Right lobe of liver (tissue), 6 donors: ENCODE results near the gene DDX10. TPM values are rescaled to one million over a fixed set of nuclear protein-coding genes. Genes with fewer than 3 reads are reported as not detected.

ENCODE experiments used
- ATAC-seq, 4 donors: fragments of 200-7000 bp; cut with Tn5 transposase; one replicate each; pipeline ENCODE4 v1.9.1; 2020; ENCODE audit warnings: mild to moderate bottlenecking in 4 of 4, moderate library complexity in 4 of 4
- DNase-seq, 3 donors: peaks; one replicate each; pipeline ENCODE4 v3.0.0-alpha.2; 2020
- H3K27ac ChIP-seq, 3 donors: fragments of 200-600 bp; one replicate each; pipeline ENCODE4 v1.8.0; 2022
- H3K27me3 ChIP-seq, 2 donors: fragments of 200-600 bp; one replicate each; pipeline ENCODE4 v1.8.0; 2022
- H3K36me3 ChIP-seq, 4 donors: fragments of 200-600 bp; sonication (generic) in 1 of 4; one replicate each; pipeline versions ENCODE4 v1.5.1 to v1.8.0; 2017 to 2022; ENCODE audit warnings: control low read depth in 1 of 4
- H3K4me1 ChIP-seq, 4 donors: fragments of 200-600 bp; sonication (generic) in 1 of 4; one replicate each; pipeline versions ENCODE4 v1.5.1 to v1.8.0; 2017 to 2022; ENCODE audit warnings: control low read depth in 1 of 4
- H3K4me3 ChIP-seq, 3 donors: fragments of 200-600 bp; one replicate each; pipeline ENCODE4 v1.8.0; 2022
- H3K9me3 ChIP-seq, 4 donors: fragments of 200-600 bp; sonication (generic) in 1 of 4; one replicate each; pipeline versions ENCODE4 v1.5.1 to v1.8.0; 2017 to 2022; ENCODE audit warnings: control low read depth in 1 of 4
- CTCF ChIP-seq, 4 donors: fragments of 200-600 bp in 3 of 4; fragments of 450-650 bp in 1 of 4; IDR thresholded peaks; one replicate each; pipeline versions ENCODE4 v1.5.1 to v1.8.0; 2016 to 2022; ENCODE audit warnings: antibody characterized with exemption in 4 of 4, mild to moderate bottlenecking in 2 of 4
- POLR2A ChIP-seq: fragments of 450-650 bp; IDR thresholded peaks from one replicate; pipeline ENCODE4 v1.6.1; 2017; ENCODE audit warnings: antibody characterized with exemption, mild to moderate bottlenecking
- WGBS: methylation state at CpG from one replicate; pipeline ENCODE4 v1.1.6; 2018; ENCODE audit warnings: low coverage, low lambda C conversion rate; ENCODE audit not compliant: insufficient coverage; ENCODE audit errors: missing lambda C conversion rate; 5-methylcytosine and 5-hydroxymethylcytosine counted together
- intact Hi-C, 2 donors: fragments of 100-400 bp; cut with DNase I; formaldehyde crosslinking; loops; one replicate each; pipeline versions ENCODE4 v1.11.2 to v1.14.1; 2022
- total RNA-seq, 6 experiments: library from RNA; depleted of rRNA in 2 of 6; stranded (reverse); fragments of >200 nt in 2 of 6; fragmentation: NEBNext Ultra II Directional in 3 of 6; extraction: Animal tissue kit (Norgen Biotek cat#: 25700) in 3 of 6; gene quantifications; one replicate each; pipeline versions ENCODE4 v1.1.0 to v1.2.4, GENCODE V29; 2016 to 2023
- donor health status: DM: no; HTN: yes; CAD: no.
- donor health status: DM: no; HTN: no; CAD: no.
- donor health status: DM: no; HTN: no; CAD: no.
- donor health status: DM: no; HTN: yes; CAD: no.
- donor health status: DM: no; HTN: yes; CAD: no.

The DDX10 gene
- total RNA-seq, 6 experiments from 2014 or later = 7.4 to 13.6 (median 11.3) TPM

DNA sequence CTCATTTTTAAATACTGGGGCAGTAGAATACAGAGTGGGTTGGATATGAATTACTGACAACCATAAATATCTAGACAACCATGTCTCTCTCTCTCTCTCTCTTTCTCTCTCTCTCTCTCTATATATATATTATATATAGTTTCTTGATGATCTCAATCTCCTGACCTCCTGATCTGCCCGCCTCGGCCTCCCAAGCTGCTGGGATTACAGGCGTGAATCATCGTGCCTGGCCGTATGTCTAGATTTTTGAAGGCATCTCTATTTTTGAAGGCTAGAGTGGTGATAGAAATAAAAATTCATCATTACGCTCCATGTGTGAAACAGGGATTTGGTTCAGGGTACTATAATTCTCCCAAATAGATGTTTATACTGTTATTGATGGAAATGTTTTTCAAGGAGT is 84.1 kb downstream of the DDX10 start:
- WGBS = 94% methylated on average over 6 of the region's 6 CpGs
- H3K9me3 ChIP-seq = no peaks in the 10 kb centered on the region
- H3K27me3 ChIP-seq = no peaks in the 10 kb centered on the region
- H3K27ac ChIP-seq = no peak overlapping the region
- DNase-seq (no peak), ATAC-seq (no peak)
- H3K4me1 ChIP-seq = no peaks in the 10 kb centered on the region
- no peaks in the 10 kb centered on the region for H3K36me3 ChIP-seq
- intact Hi-C loops = no loop called here
- TF ChIP-seq POLR2A (no peak), CTCF (IDR thresholded peaks at IDR 0.05) (no peak)
- no peak overlapping the region for H3K4me3 ChIP-seq

GRCh38 chr11:108751444-108751843 is 86.6 kb downstream of the DDX10 start:
- ATAC-seq (no peak), DNase-seq (no peak)
- Histone ChIP-seq H3K27me3 (no peaks in the 10 kb centered on the region), H3K9me3 (no peaks in the 10 kb centered on the region), H3K27ac (no peak overlapping the region), H3K36me3 (no peaks in the 10 kb centered on the region), H3K4me1 (no peaks in the 10 kb centered on the region), H3K4me3 (no peak overlapping the region)
- intact Hi-C loops = no loop called here
- WGBS = 64% methylated on average over 4 of the region's 4 CpGs
- TF ChIP-seq CTCF (IDR thresholded peaks at IDR 0.05) = no peak

GRCh38 chr11:108752297-108752751 is 87.5 kb downstream of the DDX10 start:
- Histone ChIP-seq H3K4me1 (no peaks in the 10 kb centered on the region), H3K36me3 (no peaks in the 10 kb centered on the region), H3K27ac (no peak overlapping the region), H3K9me3 (no peaks in the 10 kb centered on the region), H3K27me3 (no peaks in the 10 kb centered on the region), H3K4me3 (no peak overlapping the region)
- intact Hi-C loops = no loop called here
- DNase-seq = no peak
- TF ChIP-seq POLR2A (no peak), CTCF (IDR thresholded peaks at IDR 0.05) (no peak)
- no peak for ATAC-seq

DNA sequence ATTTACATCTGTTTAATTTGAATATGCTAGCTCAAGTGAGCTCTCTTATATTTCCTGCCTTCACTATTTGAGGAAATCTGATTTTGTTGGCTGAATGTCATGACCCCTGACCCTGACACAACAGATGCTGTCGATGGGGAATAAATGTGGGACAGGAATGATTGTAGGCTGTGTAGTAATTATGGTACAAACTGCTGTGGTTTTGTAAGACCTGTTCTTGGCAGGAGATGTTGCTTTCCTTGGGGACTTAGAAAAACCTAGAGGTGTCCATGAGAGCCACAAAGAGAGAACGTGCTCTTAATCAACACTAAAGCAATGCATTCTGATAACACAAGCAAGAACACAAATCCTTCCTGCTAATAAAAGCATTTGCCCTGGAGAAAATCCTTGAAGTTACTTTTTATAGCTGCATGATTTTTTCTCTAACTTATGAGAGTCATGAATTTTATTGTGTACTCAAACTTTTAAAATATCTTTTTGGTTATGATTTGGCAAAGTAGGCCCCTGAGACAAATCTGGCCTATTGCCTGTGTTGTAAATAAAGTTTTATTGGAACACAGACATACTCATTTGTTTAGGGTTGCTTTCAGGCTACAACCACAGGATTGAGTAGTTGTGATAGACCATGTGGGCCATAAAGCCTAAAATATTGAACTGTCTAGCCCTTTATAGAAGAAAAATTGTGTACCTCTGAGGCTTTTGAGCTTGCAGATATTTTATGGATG is 90.2 kb downstream of the DDX10 start:
- Histone ChIP-seq H3K4me1 (no peaks in the 10 kb centered on the region), H3K27ac (no peak overlapping the region), H3K36me3 (no peaks in the 10 kb centered on the region), H3K27me3 (no peaks in the 10 kb centered on the region), H3K4me3 (no peak overlapping the region), H3K9me3 (no peaks in the 10 kb centered on the region)
- 14% methylated on average over 2 of the region's 2 CpGs for WGBS
- no peak for DNase-seq
- no peak for TF ChIP-seq POLR2A
- no peak for TF ChIP-seq CTCF (IDR thresholded peaks at IDR 0.05)
- intact Hi-C loops = no loop called here
- ATAC-seq = peak in 2 of 4 donors; percentile 36 to 57
